ENCODE data around the gene CHRNA9. TPM values are rescaled to one million over a fixed set of nuclear protein-coding genes. Genes with fewer than 3 reads are reported as not detected.

CHRNA9 gene
- total and polyA plus RNA-seq, 2 experiments from 2014 or later = 0.58 to 5.7 TPM

DNA sequence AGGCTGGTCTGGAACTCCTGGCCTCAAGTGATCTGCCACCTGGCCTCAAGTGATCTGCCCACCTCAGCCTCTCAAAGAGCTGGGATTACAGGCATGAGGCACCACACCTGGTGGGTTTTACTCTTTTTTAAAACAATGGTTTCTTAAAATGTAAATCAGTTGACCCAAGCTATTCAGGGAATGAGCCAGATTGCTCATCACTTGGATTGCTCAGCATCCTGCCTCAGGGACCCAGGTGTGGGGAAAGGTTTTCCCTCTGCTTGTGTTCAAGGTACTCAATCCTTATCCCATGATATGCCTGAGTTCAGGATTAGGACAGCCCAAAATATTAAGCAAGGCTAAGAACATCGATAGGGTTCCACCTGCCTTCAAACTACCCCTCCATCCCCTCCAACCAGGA, 67.4 kb downstream of the CHRNA9 start:
- no peak for ATAC-seq
- H3K4me1 Mint-ChIP-seq = peaks cover 8% of the 10 kb centered on the region; the same call in 1 of the 3 replicates
- H3K27me3 Mint-ChIP-seq (ENCODE audit: insufficient read depth, low read depth, poor library complexity) = peaks cover 12% of the 10 kb centered on the region

More for the DNA sequence above, 67.4 kb downstream of the CHRNA9 start:
- no peak overlapping the region; the same call in 1 of the 2 replicates for H3K27ac Mint-ChIP-seq
- H3K4me3 Mint-ChIP-seq = no peak overlapping the region
- no peaks in the 10 kb centered on the region for H4K20me1 ChIP-seq (replicated peaks; ENCODE audit: insufficient read depth)
- H3K79me2 ChIP-seq (replicated peaks; ENCODE audit: insufficient read depth) = no peaks in the 10 kb centered on the region
- no peak for DNase-seq (ENCODE audit: low spot score)
- H3K4me1 ChIP-seq (ENCODE audit: insufficient read depth) = no peaks in the 10 kb centered on the region
- peaks cover 21% of the 10 kb centered on the region for H3K36me3 Mint-ChIP-seq (ENCODE audit: low read depth)
- no peak overlapping the region for H2AFZ ChIP-seq
- H3K36me3 ChIP-seq (ENCODE audit: insufficient read depth) = no peaks in the 10 kb centered on the region
- peaks cover 22% of the 10 kb centered on the region for H3K9me3 Mint-ChIP-seq
- H3K27me3 ChIP-seq (ENCODE audit: insufficient read depth) = no peaks in the 10 kb centered on the region
- no peaks in the 10 kb centered on the region for H3K9me2 ChIP-seq (ENCODE audit: insufficient read depth)
- H3K4me3 ChIP-seq = no peak overlapping the region
- TF ChIP-seq CREB1 (CRISPR knock-in tag; IDR thresholded peaks at IDR 0.05; ENCODE audit: low read depth) = no peak
- TF ChIP-seq, protein P1, sequence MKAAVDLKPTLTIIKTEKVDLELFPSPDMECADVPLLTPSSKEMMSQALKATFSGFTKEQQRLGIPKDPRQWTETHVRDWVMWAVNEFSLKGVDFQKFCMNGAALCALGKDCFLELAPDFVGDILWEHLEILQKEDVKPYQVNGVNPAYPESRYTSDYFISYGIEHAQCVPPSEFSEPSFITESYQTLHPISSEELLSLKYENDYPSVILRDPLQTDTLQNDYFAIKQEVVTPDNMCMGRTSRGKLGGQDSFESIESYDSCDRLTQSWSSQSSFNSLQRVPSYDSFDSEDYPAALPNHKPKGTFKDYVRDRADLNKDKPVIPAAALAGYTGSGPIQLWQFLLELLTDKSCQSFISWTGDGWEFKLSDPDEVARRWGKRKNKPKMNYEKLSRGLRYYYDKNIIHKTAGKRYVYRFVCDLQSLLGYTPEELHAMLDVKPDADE (IDR thresholded peaks at IDR 0.05) = no peak
- TF ChIP-seq, protein P2, sequence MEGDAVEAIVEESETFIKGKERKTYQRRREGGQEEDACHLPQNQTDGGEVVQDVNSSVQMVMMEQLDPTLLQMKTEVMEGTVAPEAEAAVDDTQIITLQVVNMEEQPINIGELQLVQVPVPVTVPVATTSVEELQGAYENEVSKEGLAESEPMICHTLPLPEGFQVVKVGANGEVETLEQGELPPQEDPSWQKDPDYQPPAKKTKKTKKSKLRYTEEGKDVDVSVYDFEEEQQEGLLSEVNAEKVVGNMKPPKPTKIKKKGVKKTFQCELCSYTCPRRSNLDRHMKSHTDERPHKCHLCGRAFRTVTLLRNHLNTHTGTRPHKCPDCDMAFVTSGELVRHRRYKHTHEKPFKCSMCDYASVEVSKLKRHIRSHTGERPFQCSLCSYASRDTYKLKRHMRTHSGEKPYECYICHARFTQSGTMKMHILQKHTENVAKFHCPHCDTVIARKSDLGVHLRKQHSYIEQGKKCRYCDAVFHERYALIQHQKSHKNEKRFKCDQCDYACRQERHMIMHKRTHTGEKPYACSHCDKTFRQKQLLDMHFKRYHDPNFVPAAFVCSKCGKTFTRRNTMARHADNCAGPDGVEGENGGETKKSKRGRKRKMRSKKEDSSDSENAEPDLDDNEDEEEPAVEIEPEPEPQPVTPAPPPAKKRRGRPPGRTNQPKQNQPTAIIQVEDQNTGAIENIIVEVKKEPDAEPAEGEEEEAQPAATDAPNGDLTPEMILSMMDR (conservative IDR thresholded peaks at IDR 0.05; ENCODE audit: low read depth in 2 of 2) = no peak
- TF ChIP-seq EZH2 (IDR thresholded peaks at IDR 0.05; ENCODE audit: low read depth, unreplicated experiment) = no peak
- TF ChIP-seq, protein P3, sequence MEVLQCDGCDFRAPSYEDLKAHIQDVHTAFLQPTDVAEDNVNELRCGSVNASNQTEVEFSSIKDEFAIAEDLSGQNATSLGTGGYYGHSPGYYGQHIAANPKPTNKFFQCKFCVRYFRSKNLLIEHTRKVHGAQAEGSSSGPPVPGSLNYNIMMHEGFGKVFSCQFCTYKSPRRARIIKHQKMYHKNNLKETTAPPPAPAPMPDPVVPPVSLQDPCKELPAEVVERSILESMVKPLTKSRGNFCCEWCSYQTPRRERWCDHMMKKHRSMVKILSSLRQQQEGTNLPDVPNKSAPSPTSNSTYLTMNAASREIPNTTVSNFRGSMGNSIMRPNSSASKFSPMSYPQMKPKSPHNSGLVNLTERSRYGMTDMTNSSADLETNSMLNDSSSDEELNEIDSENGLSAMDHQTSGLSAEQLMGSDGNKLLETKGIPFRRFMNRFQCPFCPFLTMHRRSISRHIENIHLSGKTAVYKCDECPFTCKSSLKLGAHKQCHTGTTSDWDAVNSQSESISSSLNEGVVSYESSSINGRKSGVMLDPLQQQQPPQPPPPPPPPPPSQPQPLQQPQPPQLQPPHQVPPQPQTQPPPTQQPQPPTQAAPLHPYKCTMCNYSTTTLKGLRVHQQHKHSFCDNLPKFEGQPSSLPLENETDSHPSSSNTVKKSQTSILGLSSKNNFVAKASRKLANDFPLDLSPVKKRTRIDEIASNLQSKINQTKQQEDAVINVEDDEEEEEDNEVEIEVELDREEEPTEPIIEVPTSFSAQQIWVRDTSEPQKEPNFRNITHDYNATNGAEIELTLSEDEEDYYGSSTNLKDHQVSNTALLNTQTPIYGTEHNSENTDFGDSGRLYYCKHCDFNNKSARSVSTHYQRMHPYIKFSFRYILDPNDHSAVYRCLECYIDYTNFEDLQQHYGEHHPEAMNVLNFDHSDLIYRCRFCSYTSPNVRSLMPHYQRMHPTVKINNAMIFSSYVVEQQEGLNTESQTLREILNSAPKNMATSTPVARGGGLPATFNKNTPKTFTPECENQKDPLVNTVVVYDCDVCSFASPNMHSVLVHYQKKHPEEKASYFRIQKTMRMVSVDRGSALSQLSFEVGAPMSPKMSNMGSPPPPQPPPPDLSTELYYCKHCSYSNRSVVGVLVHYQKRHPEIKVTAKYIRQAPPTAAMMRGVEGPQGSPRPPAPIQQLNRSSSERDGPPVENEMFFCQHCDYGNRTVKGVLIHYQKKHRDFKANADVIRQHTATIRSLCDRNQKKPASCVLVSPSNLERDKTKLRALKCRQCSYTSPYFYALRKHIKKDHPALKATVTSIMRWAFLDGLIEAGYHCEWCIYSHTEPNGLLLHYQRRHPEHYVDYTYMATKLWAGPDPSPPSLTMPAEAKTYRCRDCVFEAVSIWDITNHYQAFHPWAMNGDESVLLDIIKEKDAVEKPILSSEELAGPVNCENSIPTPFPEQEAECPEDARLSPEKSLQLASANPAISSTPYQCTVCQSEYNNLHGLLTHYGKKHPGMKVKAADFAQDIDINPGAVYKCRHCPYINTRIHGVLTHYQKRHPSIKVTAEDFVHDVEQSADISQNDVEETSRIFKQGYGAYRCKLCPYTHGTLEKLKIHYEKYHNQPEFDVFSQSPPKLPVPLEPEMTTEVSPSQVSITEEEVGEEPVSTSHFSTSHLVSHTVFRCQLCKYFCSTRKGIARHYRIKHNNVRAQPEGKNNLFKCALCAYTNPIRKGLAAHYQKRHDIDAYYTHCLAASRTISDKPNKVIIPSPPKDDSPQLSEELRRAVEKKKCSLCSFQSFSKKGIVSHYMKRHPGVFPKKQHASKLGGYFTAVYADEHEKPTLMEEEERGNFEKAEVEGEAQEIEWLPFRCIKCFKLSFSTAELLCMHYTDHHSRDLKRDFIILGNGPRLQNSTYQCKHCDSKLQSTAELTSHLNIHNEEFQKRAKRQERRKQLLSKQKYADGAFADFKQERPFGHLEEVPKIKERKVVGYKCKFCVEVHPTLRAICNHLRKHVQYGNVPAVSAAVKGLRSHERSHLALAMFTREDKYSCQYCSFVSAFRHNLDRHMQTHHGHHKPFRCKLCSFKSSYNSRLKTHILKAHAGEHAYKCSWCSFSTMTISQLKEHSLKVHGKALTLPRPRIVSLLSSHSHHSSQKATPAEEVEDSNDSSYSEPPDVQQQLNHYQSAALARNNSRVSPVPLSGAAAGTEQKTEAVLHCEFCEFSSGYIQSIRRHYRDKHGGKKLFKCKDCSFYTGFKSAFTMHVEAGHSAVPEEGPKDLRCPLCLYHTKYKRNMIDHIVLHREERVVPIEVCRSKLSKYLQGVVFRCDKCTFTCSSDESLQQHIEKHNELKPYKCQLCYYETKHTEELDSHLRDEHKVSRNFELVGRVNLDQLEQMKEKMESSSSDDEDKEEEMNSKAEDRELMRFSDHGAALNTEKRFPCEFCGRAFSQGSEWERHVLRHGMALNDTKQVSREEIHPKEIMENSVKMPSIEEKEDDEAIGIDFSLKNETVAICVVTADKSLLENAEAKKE (CRISPR knock-in tag; IDR thresholded peaks at IDR 0.05) = no peak
- no peak for TF ChIP-seq JUNB (IDR thresholded peaks at IDR 0.05; ENCODE audit: unreplicated experiment)
- TF ChIP-seq ZNF331 (CRISPR knock-in tag; IDR thresholded peaks at IDR 0.05; ENCODE audit: low read depth) = no peak
- no peak for TF ChIP-seq STAT1 (IDR thresholded peaks at IDR 0.05; ENCODE audit: unreplicated experiment)
- no peak for TF ChIP-seq ZNF114 (CRISPR knock-in tag; IDR thresholded peaks at IDR 0.05)
- TF ChIP-seq, protein P4, sequence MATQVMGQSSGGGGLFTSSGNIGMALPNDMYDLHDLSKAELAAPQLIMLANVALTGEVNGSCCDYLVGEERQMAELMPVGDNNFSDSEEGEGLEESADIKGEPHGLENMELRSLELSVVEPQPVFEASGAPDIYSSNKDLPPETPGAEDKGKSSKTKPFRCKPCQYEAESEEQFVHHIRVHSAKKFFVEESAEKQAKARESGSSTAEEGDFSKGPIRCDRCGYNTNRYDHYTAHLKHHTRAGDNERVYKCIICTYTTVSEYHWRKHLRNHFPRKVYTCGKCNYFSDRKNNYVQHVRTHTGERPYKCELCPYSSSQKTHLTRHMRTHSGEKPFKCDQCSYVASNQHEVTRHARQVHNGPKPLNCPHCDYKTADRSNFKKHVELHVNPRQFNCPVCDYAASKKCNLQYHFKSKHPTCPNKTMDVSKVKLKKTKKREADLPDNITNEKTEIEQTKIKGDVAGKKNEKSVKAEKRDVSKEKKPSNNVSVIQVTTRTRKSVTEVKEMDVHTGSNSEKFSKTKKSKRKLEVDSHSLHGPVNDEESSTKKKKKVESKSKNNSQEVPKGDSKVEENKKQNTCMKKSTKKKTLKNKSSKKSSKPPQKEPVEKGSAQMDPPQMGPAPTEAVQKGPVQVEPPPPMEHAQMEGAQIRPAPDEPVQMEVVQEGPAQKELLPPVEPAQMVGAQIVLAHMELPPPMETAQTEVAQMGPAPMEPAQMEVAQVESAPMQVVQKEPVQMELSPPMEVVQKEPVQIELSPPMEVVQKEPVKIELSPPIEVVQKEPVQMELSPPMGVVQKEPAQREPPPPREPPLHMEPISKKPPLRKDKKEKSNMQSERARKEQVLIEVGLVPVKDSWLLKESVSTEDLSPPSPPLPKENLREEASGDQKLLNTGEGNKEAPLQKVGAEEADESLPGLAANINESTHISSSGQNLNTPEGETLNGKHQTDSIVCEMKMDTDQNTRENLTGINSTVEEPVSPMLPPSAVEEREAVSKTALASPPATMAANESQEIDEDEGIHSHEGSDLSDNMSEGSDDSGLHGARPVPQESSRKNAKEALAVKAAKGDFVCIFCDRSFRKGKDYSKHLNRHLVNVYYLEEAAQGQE (IDR thresholded peaks at IDR 0.05; ENCODE audit: unreplicated experiment) = no peak
- TF ChIP-seq NANOG (IDR thresholded peaks at IDR 0.05; ENCODE audit: borderline replicate concordance) = no peak
- no peaks in the 10 kb centered on the region for H3F3A ChIP-seq (replicated peaks; ENCODE audit: low read depth)
- no peak overlapping the region for H3K4me2 ChIP-seq
- no peak overlapping the region for H3K27ac ChIP-seq (ENCODE audit: low read depth)
